ENCODE data around the gene SPOP. TPM values are rescaled to one million over a fixed set of nuclear protein-coding genes. Genes with fewer than 3 reads are reported as not detected.
"Not testable (repeated sequence)": the region's sequence is repeated elsewhere in the genome, so short reads cannot be mapped to it uniquely, and the experiment has no call there.

SPOP gene
- polyA plus RNA-seq, 3 donors, result 23.1 to 36.8 (median 23.4) TPM

DNA sequence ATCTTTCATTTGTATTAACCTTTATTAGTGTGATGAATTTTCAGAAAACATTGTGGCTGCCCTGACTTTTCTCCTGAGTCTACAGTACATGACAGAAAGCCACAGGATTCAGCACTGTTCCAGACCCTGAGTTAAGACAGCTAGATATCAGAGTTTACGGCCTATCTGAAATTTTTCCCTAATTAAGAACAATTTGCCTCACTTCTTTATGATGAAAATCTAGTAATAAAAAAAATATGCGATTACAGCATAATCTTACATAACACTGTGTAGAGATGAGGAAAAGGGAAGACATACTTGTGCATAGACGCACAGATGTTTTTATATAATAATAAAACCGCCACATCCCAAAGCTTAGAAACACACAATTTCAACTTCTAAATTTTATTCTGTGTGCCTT, 7.3 kb downstream of the SPOP start:
- WGBS, 3 donors, result 48 to 69% (median 63%) methylated on average over 4 of the region's 4 CpGs
- H3K27ac ChIP-seq (ENCODE audit: low read depth, low read length), result no peak overlapping the region

DNA sequence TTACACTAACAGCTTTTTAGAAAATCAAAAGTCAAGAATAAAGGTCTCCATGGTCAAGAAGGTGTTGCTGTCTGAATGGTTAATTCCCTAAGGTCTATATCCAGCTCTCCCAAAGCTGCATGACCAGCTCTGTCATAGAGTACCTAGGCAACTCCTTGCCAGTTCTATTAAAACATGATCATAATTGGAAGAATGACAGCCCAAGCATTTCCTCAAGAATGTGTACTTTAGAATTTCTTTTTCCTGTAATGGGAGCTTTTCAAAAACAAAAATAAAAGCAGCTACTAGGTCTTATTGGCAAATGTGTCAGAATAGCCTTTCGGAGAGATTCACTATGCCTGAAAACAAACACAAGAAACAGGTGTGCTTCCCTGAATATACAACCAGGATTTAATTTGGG, 7.9 kb downstream of the SPOP start:
- H3K27ac ChIP-seq (ENCODE audit: low read depth, low read length), result no peak overlapping the region
- 48 to 70% (median 64%) methylated on average over 1 of the region's 1 CpG for WGBS, 3 donors

DNA sequence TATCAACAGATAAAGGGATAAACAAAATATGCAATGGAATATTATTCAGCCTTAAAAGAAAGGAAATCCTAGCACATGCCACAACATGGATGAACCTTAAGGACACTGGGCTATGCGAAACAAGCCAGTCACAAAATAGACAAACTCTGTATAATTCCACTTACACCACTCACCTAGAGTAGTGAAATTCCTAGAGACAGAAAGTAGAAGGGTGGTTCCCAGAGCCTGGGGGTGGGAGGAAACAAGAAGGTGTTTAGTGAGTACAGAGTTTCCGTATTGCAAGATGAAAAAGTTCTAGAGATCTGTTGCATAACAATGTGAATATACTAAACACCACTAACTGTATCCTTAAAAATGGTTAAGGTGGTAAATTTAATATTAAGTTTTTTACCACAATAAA, 10.0 kb downstream of the SPOP start:
- 65 to 78% (median 66%) methylated on average over 2 of the region's 2 CpGs for WGBS, 3 donors
- H3K27ac ChIP-seq (ENCODE audit: low read depth, low read length), result no peak overlapping the region

DNA sequence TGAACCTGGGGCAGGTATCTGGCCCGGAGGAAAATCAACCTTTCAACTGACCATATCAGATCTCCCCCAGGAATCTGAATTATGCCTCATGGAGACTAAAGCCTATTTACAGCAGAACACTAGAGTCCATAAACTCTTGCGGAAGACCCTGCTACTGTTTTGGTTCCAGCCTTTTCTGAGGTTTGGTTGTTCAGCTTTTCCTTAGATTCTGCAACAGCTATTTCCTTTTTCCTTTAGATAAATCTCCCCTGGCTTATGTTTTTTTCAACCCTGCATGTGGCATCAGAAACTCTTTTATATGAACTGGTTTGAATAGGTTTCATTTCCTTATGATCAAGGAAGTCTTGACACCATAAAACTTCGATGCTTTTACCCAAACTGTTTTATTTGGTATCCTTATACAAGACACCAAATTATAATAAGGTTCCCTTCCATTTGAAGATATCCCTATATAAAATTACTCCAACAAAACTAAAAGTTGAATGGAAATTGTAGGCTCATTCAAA, 13.1 kb downstream of the SPOP start:
- H3K27ac ChIP-seq (ENCODE audit: low read depth, low read length), result no peak overlapping the region
- WGBS, 3 donors, result 75 to 77% (median 75%) methylated on average over 3 of the region's 3 CpGs

DNA sequence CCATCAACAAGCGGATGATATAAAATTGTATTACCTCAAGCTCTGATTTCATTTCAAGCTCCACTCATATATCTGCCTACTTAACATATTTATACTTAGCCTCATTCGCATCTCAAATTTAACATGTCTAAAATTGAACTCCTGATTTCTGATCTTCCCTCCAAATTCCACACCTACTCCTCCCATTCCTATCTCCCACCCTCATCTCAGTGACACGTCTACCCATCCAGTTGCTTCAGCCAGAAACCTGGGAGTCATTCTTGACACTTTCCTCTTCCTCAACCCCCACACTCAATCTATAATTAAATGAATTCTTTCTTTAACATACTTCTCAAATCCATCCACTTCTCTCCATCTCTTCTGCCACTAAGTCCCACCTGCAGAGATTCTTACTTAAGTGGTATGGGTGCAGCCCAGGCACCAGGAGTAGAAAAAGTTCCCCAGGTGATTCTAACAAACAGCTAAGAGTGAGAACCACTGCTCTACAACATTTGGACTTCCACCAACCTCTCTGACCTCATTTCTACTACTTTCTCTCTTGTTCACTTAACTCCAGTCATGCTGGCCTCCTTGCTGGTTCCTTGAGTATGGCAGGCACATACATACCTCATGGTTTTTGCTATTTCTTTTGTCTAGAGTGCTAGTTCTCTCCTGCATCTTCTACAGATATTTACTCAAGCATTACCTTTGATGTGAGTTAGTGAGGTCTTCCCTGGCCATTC, 18.1 kb downstream of the SPOP start:
- H3K27ac ChIP-seq (ENCODE audit: low read depth, low read length), result no peak overlapping the region
- WGBS, 3 donors, result 92 to 96% (median 94%) methylated on average over 3 of the region's 3 CpGs

DNA sequence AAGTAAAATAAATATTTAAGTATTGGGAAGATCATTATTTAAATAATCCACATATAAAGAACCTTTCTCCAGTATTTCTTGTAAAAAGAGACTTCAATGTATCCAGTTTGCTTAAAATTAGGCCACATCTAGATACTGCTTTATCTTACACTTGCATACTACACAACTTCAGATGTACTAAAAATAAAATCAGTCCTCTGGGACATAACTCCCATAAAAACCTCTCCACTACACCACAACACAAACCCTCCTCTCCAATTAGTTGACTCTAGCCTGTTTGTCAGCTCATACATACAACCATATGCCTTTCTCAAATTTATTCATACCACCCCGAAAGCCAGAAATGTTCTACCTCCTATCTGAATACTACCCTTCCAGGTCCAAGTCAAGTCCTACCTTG, 21.6 kb downstream of the SPOP start:
- WGBS, 3 donors, result 94 to 97% (median 97%) methylated on average over 1 of the region's 1 CpG
- no peak overlapping the region for H3K27ac ChIP-seq (ENCODE audit: low read depth, low read length)

DNA sequence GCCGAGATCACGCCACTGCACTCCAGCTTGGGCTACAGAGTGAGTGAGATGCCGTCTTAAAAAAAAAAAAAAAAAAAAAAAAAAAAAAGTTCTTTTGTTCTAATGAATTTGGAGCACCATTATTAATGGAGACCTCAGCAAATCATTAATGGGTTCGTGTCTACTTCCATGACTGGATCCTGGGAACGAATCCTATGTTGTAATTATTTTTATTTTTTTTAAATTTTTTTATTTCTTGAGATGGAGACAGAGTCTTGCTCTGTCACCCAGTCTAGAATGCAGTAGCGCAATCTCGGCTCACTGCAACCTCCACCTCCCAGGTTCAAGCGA, 30.7 kb downstream of the SPOP start:
- 91 to 97% (median 93%) methylated on average over 8 of the region's 8 CpGs for WGBS, 3 donors
- H3K27ac ChIP-seq (ENCODE audit: low read depth, low read length), result no peak overlapping the region

DNA sequence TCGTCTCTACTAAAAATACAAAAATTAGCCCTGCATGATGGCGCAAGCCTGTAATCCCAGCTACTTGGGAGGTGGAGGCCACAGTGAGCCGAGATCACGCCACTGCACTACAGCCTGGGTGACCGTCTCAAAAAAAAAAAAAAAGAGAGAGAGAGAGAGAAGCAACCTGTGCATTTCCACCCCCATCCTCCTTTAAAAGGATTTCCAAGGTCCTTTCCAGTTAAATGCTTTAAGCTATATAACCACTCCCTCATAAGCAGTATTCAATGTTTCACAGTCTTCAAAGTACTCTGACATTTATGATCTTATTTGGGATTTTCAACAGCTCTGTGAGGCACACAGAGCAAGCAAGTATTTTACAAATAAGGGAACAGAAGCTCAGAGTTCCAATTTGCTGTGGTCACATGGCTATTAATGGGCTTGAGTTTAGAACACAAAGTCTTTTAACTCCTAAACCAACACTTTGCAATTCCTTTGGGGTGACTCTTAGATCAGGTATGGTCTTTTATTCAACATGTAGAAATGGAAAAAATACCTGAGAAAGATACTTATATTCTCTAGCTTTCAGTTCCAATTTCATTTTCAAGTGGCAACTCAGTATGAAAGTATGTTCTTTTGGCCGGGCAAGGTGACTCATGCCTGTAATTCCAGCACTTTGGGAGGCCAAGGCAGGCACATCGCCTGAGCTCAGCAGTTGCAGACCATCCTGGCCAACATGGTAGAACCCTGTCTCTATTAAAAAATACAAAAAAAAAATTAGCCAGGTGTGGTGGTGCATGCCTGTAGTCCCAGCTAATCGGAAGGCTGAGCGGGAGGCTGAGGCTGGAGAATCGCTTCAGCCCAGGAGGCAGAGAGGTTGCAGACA, 31.3 kb downstream of the SPOP start:
- WGBS, 3 donors, result 79 to 87% (median 86%) methylated on average over 10 of the region's 10 CpGs
- no peak overlapping the region for H3K27ac ChIP-seq (ENCODE audit: low read depth, low read length)

DNA sequence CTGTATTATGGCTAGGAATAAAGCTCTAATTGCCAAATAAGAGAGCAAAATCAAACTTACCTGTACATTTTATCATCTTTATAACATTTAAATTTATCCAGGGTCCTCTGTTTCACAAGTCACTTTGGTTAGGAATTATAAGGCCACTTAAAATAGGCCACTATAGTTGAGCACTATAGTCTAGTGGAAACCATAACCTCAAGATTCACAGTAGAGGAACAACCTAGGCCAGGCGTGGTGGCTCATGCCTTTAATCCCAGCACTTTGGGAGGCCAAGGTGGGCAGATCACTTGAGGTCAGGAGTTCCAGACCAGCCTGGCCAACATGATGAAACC, 31.9 kb downstream of the SPOP start:
- WGBS, 3 donors, result 92 to 100% (median 95%) methylated on average over 1 of the region's 1 CpG
- H3K27ac ChIP-seq (ENCODE audit: low read depth, low read length), result not testable (repeated sequence)

DNA sequence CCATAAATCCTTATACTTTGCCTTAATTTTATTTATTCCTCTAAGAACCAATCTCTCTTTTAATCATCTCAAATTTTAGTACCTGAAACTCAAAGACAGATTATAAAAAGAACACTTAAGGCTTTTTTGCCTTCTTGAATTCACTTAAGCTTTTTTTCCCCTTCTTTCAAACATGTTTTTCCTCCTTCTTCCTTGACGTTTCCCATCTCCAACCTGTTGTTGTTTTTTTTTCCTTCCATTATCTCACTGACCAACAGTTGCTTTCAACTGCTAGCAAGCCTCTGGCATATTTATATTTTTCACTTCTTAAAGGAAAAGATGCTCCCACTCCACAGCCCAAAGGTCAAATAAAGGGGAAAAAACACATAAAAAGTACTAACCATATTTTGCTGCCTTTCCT, 32.2 kb downstream of the SPOP start:
- no peak overlapping the region for H3K27ac ChIP-seq (ENCODE audit: low read depth, low read length)
- WGBS, 3 donors, result 19 to 31% (median 26%) methylated on average over 1 of the region's 1 CpG

DNA sequence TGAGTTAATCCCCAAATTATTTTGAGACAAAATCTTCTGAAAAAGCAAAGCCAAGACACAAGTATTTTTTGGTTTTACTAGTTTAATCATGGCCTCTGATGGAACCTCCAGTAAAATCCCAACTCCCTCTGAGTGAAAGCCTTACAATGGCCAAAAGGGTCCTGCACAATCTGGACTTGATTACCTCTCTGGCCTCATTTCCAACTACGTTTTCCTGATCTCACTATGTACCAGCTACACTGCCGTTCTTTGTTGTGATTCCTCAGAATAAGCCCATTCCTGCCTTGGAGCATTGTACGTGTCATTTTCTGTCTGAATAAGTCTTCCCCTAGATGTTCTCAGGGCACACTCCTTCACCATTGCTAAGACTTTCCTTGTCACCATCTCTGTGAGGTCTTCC, 37.3 kb downstream of the SPOP start:
- no peak overlapping the region for H3K27ac ChIP-seq (ENCODE audit: low read depth, low read length)
- WGBS, 3 donors, result 74 to 91% (median 91%) methylated on average over 3 of the region's 3 CpGs

DNA sequence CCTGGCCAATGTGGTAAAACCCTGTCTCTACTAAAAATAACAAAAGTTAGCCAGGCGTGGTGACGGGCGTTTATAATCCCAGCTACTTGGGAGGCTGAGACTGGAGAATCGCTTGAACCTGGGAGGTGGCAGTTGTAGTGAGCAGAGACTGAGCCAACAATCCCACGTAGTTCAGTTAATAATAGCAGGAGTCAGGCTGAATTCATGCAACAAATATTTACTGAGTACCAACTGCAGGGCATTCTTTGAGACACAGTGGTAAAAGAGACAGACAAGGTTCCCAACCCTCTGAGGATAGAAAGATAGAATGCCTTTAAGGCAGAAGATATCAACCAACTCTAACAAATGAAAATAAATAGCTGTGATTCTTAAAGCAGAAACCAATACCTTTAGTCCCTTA, 39.1 kb downstream of the SPOP start:
- 96 to 99% (median 97%) methylated on average over 5 of the region's 5 CpGs for WGBS, 3 donors

DNA sequence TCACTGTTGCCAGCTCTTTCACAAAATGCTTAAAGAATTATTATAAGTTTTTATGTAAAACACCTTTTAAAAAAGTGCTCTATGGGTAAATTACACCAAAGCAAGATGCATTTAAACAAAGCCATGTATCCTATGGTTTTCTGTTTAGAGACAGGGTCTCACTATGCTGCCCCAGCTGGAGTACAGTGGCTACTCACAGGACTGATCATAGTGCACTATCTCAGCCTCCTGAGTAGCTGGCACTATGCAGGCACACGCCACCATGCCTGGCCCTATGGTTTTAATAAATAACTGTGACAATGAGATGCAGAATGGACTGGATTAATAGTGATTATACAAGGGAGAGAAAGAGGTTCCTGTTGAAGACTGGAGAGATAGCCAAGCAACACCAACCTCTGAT, 40.2 kb downstream of the SPOP start:
- 100% methylated on average over 1 of the region's 1 CpG for WGBS, 3 donors
- H3K27ac ChIP-seq (ENCODE audit: low read depth, low read length), result no peak overlapping the region

More for the DNA sequence above, 39.1 kb downstream of the SPOP start:
- no peak overlapping the region for H3K27ac ChIP-seq (ENCODE audit: low read depth, low read length)

DNA sequence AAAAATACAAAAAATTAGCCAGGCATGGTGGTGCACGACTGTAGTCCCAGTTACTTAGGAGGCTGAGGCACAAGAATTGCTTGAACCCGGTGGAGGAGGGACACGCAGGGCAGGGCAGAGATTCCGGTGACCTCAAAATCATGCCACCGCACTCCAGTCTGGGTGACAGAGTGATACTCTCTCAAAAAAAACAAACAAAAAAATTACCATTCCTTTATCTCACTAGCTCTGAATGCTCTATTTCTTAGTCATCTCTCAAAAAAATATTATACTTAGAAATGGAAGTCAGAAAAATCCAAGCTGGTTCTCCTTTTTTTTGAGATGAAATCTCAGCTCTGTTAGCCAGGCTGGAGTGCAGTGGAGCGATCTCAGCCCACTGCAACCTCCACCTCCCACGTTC, 40.8 kb downstream of the SPOP start:
- H3K27ac ChIP-seq (ENCODE audit: low read depth, low read length), result no peak overlapping the region
- WGBS, 3 donors, result 89 to 93% (median 92%) methylated on average over 7 of the region's 7 CpGs

DNA sequence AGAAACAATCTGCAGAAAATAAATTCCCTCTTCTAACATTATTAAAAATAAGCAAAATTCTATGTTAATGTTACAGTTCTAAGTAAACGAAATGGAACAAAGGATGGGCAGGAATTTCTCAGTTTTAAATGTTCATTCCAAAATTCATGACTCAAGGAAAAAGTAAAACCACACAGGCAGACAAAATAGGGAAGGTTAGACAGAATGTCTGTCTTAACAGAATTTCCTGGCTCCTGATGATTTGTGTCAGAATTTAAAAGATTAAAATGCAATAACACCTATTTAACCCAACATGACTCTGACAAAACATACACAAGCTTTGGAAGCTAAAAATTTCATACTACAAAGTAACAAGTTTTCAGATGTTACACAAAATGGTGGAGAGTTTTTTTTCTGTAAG, 42.8 kb downstream of the SPOP start:
- no peak overlapping the region for H3K27ac ChIP-seq (ENCODE audit: low read depth, low read length)
- WGBS, 3 donors, result 34 to 72% (median 39%) methylated on average over 1 of the region's 1 CpG

DNA sequence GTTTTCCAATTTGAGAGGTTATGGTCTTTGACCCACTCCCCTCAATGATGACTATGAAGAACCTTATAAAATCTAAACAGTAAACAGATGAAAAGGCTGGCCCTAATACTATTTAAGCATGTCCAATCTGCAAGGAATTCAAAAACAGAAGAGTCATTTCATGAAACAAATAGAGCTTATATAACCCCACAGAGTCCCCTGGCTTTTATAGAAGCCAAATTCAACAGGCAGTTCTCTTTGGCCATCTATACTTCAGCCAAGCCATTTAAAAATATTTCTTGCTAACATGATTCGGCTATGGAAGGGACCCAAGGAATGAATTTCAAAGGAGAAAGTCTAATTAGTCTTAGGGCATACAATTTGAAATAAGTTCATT, 43.4 kb downstream of the SPOP start:
- H3K27ac ChIP-seq (ENCODE audit: low read depth, low read length), result no peak overlapping the region
- WGBS, 3 donors, result 60 to 81% (median 70%) methylated on average over 1 of the region's 1 CpG

DNA sequence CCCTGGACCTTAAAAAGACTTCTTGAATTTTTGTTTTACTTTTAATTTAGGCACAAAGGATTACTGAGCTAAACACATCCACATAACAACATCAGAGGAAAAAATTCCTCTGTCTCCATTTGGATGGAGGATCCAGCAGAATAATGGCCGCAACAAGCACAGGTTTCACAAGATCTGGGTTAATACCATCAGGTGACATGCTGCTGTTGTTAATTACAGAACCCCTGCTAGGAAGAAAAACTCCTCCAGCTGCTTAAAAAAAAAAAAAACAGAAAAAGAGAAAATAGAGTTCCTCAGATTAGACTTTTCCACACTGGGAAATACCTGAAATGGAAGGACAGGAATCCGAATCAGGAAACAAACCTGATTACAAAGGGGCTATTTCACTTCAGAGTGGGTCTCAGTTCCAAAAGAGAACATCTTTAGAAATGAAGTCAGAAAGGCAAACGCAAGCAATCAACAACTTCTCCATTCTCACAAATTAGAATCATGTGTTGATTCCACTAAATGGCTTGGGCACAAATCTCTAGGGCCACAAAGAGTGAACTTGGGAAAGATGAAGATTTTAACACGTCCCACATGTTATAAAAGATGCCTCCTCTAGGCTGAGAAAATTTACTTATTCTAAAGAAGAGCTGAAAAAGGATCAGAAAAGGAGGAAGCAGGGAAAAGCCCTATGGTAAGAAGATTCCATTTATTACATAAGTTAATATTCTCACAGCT, 44.0 kb downstream of the SPOP start:
- H3K27ac ChIP-seq (ENCODE audit: low read depth, low read length), result no peak overlapping the region
- 53 to 75% (median 59%) methylated on average over 4 of the region's 4 CpGs for WGBS, 3 donors

DNA sequence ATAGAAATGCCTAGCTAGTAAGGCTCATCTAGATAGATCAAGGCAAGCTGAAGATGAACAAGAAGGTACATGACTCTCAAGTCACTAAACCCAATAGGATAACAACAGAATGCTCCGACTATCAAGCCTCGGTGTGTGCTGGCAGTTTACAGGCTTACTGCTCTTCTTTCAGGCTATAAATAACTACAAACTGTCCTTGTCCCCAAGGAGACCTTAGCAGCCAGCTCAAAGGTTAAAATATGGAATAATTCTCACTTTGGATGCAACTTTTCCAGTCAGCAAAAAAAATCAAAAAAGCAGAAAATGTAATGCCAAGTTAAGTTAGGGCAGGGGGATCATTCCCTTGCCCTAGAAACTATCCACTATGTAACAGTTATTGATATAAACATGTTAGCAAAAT, 44.6 kb downstream of the SPOP start:
- WGBS, 3 donors, result 32 to 63% (median 53%) methylated on average over 2 of the region's 2 CpGs
- no peak overlapping the region for H3K27ac ChIP-seq (ENCODE audit: low read depth, low read length)

DNA sequence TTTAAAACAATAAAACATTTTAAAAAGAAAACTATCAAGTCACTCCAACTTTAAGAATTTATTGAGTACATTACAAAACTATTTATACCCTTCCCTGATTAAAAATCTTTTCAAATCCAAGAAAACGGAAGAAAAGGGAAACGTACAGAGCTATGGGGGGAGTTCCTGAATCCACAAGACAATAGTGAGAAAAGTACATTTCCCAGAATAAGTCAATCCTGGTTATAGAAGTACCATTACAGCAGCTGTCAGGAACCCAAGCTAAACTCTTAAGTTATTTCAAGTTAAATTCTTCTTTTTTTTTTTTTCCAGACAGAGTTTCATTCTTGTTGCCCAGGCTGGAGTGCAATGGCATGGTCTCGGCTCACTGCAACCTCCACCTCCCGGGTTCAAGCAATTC, 45.7 kb downstream of the SPOP start:
- 74 to 81% (median 80%) methylated on average over 4 of the region's 4 CpGs for WGBS, 3 donors
- H3K27ac ChIP-seq (ENCODE audit: low read depth, low read length), result no peak overlapping the region
